GM19099 (cell line): ENCODE results near the gene LRRC49.

Experiments used
- POLR2A ChIP-seq: IDR thresholded peaks from 3 replicates; pipeline ENCODE4 v1.6.1; 2011; ENCODE audit warnings: low read depth; ENCODE audit not compliant: insufficient read length; ENCODE audit errors: extremely low read depth

Gene LRRC49

GRCh38 chr15:70892002-70892911 is at the start of gene LRRC49, which contains the start of gene THAP10:
TSS of gene LRRC49 (plus strand) at chr15:70892826. CDS start at chr15:70892895, 69 bp downstream.
TSS of gene THAP10 (minus strand) at chr15:70892433. CDS start at chr15:70892272, 161 bp downstream.
- TF ChIP-seq POLR2A = no peak

GRCh38 chr15:70845602-70846360 is 46.8 kb upstream of the LRRC49 start:
- no peak for TF ChIP-seq POLR2A

- TF ChIP-seq POLR2A = no peak
Observed at GRCh38 chr15:70851889-70852288, 40.7 kb upstream of the LRRC49 start.

- TF ChIP-seq POLR2A = no peak
Observed at GRCh38 chr15:70852501-70853317, 39.9 kb upstream of the LRRC49 start.

- TF ChIP-seq POLR2A = no peak
Observed at GRCh38 chr15:70853318-70853972, 39.2 kb upstream of the LRRC49 start.

GRCh38 chr15:70853973-70854665 is 38.5 kb upstream of the LRRC49 start, which contains the start of gene LARP6:
TSS of gene LARP6 (minus strand) at chr15:70854157. CDS start at chr15:70854088, 69 bp downstream.
- TF ChIP-seq POLR2A = no peak

- TF ChIP-seq POLR2A = no peak
Observed at GRCh38 chr15:70854666-70854976, 38.0 kb upstream of the LRRC49 start.

GRCh38 chr15:70855764-70856163 is 36.9 kb upstream of the LRRC49 start:
- TF ChIP-seq POLR2A = no peak

- TF ChIP-seq POLR2A = no peak
Observed at GRCh38 chr15:70856177-70856883, 36.3 kb upstream of the LRRC49 start.

GRCh38 chr15:70856884-70857561 is 35.6 kb upstream of the LRRC49 start:
- TF ChIP-seq POLR2A = no peak

- no peak for TF ChIP-seq POLR2A
Observed at GRCh38 chr15:70857562-70858285, 34.9 kb upstream of the LRRC49 start.

GRCh38 chr15:70859322-70859908 is 33.2 kb upstream of the LRRC49 start:
- no peak for TF ChIP-seq POLR2A
